ENCODE results near the gene COL23A1.
A peak's percentile ranks its signal among the peaks of the same experiment; 100 is the strongest.

Gene COL23A1

DNA sequence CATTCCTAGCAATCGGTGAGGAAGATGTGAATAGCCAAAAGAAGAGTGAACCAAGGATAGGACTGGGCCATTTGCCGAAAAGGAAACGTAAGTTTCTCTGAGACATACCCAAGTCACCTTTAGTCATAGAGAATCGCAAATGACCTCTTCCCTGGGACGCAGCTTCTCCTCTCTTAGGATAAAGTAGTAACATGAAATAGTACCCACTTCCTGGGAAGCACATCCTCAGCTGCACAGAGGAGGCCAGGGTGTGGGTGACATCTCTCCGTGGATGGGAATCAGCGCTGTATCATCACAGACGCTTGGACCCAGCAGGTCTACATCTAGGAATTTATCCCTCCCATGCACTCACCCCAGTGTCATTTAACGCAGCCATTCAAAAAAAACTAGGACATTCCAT, 236.7 kb downstream of the COL23A1 start (continued):
- TF ChIP-seq ZNF175 (tag by site-specific recombination; IDR thresholded peaks at IDR 0.05) (no peak), ZNF223 (tag by site-specific recombination; IDR thresholded peaks at IDR 0.05) (no peak), MEIS1 (CRISPR knock-in tag; IDR thresholded peaks at IDR 0.05; ENCODE audit: borderline replicate concordance) (no peak)
- TF ChIP-seq, protein P1, sequence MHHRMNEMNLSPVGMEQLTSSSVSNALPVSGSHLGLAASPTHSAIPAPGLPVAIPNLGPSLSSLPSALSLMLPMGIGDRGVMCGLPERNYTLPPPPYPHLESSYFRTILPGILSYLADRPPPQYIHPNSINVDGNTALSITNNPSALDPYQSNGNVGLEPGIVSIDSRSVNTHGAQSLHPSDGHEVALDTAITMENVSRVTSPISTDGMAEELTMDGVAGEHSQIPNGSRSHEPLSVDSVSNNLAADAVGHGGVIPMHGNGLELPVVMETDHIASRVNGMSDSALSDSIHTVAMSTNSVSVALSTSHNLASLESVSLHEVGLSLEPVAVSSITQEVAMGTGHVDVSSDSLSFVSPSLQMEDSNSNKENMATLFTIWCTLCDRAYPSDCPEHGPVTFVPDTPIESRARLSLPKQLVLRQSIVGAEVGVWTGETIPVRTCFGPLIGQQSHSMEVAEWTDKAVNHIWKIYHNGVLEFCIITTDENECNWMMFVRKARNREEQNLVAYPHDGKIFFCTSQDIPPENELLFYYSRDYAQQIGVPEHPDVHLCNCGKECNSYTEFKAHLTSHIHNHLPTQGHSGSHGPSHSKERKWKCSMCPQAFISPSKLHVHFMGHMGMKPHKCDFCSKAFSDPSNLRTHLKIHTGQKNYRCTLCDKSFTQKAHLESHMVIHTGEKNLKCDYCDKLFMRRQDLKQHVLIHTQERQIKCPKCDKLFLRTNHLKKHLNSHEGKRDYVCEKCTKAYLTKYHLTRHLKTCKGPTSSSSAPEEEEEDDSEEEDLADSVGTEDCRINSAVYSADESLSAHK (tag by site-specific recombination; IDR thresholded peaks at IDR 0.05), result no peak

DNA sequence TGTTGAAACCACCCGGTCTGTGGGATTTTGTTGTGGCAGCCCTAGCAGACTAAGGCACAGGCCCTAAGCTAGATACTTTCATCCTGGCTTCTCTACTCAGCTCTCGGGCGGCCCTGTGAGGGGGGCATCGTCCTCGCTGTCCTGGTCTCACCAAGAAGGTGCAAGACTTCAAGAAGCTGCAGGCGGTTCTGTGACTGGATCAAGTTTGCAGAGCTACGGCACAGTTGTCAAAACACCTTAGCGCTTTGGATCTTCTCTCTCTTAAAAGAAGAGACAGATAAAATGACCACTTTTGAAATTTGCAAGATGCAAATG, 238.2 kb downstream of the COL23A1 start:
- Histone ChIP-seq H3K27ac (ENCODE audit: extremely low read depth, low read depth, low read length) (no peak overlapping the region), H3K4me1 (ENCODE audit: control insufficient read depth, insufficient read depth, low read length) (no peaks in the 10 kb centered on the region), H3K4me3 (ENCODE audit: low read depth, low read length) (no peak overlapping the region), H3K36me3 (ENCODE audit: control insufficient read depth in 2 of 2, insufficient read depth in 1 of 2, low read length in 2 of 2) (no peaks in the 10 kb centered on the region), H3K9me3 (ENCODE audit: control insufficient read depth, insufficient read depth, low read depth, low read length) (no peaks in the 10 kb centered on the region)
- CTCF ChIA-PET, result no interaction called here
- TF ChIP-seq ZNF660 (tag by site-specific recombination; IDR thresholded peaks at IDR 0.05) (no peak), KLF9 (tag by site-specific recombination; IDR thresholded peaks at IDR 0.05; ENCODE audit: low read depth) (no peak), ZNF211 (tag by site-specific recombination; IDR thresholded peaks at IDR 0.05; ENCODE audit: low read depth) (no peak), KLF1 (tag by site-specific recombination; IDR thresholded peaks at IDR 0.05) (no peak), ZNF133 (tag by site-specific recombination; IDR thresholded peaks at IDR 0.05) (no peak), GLI2 (tag by site-specific recombination; IDR thresholded peaks at IDR 0.05; ENCODE audit: borderline replicate concordance, low read depth) (no peak), ZSCAN16 (tag by site-specific recombination; IDR thresholded peaks at IDR 0.05) (no peak)
- TF ChIP-seq, protein P2, sequence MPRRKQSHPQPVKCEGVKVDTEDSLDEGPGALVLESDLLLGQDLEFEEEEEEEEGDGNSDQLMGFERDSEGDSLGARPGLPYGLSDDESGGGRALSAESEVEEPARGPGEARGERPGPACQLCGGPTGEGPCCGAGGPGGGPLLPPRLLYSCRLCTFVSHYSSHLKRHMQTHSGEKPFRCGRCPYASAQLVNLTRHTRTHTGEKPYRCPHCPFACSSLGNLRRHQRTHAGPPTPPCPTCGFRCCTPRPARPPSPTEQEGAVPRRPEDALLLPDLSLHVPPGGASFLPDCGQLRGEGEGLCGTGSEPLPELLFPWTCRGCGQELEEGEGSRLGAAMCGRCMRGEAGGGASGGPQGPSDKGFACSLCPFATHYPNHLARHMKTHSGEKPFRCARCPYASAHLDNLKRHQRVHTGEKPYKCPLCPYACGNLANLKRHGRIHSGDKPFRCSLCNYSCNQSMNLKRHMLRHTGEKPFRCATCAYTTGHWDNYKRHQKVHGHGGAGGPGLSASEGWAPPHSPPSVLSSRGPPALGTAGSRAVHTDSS (tag by site-specific recombination; IDR thresholded peaks at IDR 0.05), result no peak
- POLR2A ChIA-PET, result no interaction called here

DNA sequence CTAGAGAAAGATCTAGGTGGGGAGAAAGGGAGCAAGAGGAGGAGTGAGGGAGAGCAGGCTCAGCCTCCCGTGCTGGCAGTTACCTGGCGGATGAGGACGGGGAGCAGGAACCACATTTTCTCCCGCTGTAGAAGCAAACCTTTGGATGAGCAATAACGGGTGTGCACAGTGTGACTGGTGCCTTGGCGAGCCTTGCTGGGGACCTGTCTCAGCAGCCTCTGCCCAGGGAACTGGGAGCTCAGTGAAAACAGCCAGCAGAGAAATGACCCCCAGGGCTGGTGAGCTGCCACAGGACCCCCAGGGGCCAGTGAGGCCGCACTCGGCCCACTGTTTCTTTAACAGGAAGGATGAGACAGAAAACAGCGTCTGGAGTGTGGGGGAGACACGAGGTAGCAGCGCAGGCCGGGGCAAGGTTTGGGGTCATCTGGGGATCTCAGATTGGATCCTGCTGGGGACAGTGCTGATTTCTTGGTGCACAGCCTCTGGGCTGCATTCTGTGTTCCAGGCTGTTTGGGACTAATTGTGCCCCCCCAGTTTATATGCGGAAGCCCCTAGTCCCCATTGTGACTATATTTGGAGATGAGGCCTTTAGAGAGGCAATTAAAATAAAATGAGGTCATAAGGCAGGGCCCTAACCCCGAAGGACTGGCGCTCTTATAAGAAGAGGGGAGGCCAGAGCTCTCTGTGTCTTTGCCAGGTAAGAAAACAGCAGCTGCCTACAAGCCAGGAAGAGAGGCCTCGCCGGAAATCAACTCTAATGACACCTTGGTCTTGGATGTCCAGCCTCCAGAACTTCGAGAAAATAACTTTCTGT, 238.8 kb downstream of the COL23A1 start:
- no peak overlapping the region for H3K27ac ChIP-seq (ENCODE audit: extremely low read depth, low read depth, low read length)
- no peaks in the 10 kb centered on the region for H3K36me3 ChIP-seq (ENCODE audit: control insufficient read depth in 2 of 2, insufficient read depth in 1 of 2, low read length in 2 of 2)
- ChIA-PET CTCF (no interaction called here), POLR2A (no interaction called here)
- H3K9me3 ChIP-seq (ENCODE audit: control insufficient read depth, insufficient read depth, low read depth, low read length), result no peaks in the 10 kb centered on the region
- no peak overlapping the region for H3K4me3 ChIP-seq (ENCODE audit: low read depth, low read length)
- TF ChIP-seq, protein P3, sequence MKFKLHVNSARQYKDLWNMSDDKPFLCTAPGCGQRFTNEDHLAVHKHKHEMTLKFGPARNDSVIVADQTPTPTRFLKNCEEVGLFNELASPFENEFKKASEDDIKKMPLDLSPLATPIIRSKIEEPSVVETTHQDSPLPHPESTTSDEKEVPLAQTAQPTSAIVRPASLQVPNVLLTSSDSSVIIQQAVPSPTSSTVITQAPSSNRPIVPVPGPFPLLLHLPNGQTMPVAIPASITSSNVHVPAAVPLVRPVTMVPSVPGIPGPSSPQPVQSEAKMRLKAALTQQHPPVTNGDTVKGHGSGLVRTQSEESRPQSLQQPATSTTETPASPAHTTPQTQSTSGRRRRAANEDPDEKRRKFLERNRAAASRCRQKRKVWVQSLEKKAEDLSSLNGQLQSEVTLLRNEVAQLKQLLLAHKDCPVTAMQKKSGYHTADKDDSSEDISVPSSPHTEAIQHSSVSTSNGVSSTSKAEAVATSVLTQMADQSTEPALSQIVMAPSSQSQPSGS (tag by site-specific recombination; IDR thresholded peaks at IDR 0.05; ENCODE audit: low read depth), result no peak
- TF ChIP-seq GLIS1 (tag by site-specific recombination; IDR thresholded peaks at IDR 0.05) (peak; percentile 46), ZFP37 (tag by site-specific recombination; IDR thresholded peaks at IDR 0.05) (no peak)
- TF ChIP-seq, protein P4, sequence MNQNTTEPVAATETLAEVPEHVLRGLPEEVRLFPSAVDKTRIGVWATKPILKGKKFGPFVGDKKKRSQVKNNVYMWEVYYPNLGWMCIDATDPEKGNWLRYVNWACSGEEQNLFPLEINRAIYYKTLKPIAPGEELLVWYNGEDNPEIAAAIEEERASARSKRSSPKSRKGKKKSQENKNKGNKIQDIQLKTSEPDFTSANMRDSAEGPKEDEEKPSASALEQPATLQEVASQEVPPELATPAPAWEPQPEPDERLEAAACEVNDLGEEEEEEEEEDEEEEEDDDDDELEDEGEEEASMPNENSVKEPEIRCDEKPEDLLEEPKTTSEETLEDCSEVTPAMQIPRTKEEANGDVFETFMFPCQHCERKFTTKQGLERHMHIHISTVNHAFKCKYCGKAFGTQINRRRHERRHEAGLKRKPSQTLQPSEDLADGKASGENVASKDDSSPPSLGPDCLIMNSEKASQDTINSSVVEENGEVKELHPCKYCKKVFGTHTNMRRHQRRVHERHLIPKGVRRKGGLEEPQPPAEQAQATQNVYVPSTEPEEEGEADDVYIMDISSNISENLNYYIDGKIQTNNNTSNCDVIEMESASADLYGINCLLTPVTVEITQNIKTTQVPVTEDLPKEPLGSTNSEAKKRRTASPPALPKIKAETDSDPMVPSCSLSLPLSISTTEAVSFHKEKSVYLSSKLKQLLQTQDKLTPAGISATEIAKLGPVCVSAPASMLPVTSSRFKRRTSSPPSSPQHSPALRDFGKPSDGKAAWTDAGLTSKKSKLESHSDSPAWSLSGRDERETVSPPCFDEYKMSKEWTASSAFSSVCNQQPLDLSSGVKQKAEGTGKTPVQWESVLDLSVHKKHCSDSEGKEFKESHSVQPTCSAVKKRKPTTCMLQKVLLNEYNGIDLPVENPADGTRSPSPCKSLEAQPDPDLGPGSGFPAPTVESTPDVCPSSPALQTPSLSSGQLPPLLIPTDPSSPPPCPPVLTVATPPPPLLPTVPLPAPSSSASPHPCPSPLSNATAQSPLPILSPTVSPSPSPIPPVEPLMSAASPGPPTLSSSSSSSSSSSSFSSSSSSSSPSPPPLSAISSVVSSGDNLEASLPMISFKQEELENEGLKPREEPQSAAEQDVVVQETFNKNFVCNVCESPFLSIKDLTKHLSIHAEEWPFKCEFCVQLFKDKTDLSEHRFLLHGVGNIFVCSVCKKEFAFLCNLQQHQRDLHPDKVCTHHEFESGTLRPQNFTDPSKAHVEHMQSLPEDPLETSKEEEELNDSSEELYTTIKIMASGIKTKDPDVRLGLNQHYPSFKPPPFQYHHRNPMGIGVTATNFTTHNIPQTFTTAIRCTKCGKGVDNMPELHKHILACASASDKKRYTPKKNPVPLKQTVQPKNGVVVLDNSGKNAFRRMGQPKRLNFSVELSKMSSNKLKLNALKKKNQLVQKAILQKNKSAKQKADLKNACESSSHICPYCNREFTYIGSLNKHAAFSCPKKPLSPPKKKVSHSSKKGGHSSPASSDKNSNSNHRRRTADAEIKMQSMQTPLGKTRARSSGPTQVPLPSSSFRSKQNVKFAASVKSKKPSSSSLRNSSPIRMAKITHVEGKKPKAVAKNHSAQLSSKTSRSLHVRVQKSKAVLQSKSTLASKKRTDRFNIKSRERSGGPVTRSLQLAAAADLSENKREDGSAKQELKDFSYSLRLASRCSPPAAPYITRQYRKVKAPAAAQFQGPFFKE (tag by site-specific recombination; IDR thresholded peaks at IDR 0.05; ENCODE audit: borderline replicate concordance), result no peak
- H3K4me1 ChIP-seq (ENCODE audit: control insufficient read depth, insufficient read depth, low read length), result no peaks in the 10 kb centered on the region

Measured in HEK293 (cell line).